ENCODE data around the gene GBP5. TPM values are rescaled to one million over a fixed set of nuclear protein-coding genes. Genes with fewer than 3 reads are reported as not detected.
"Not testable (repeated sequence)": the region's sequence is repeated elsewhere in the genome, so short reads cannot be mapped to it uniquely, and the experiment has no call there.

The GBP5 gene, protein sequence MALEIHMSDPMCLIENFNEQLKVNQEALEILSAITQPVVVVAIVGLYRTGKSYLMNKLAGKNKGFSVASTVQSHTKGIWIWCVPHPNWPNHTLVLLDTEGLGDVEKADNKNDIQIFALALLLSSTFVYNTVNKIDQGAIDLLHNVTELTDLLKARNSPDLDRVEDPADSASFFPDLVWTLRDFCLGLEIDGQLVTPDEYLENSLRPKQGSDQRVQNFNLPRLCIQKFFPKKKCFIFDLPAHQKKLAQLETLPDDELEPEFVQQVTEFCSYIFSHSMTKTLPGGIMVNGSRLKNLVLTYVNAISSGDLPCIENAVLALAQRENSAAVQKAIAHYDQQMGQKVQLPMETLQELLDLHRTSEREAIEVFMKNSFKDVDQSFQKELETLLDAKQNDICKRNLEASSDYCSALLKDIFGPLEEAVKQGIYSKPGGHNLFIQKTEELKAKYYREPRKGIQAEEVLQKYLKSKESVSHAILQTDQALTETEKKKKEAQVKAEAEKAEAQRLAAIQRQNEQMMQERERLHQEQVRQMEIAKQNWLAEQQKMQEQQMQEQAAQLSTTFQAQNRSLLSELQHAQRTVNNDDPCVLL
- total RNA-seq, result under 0.01 TPM in 2 replicates

DNA sequence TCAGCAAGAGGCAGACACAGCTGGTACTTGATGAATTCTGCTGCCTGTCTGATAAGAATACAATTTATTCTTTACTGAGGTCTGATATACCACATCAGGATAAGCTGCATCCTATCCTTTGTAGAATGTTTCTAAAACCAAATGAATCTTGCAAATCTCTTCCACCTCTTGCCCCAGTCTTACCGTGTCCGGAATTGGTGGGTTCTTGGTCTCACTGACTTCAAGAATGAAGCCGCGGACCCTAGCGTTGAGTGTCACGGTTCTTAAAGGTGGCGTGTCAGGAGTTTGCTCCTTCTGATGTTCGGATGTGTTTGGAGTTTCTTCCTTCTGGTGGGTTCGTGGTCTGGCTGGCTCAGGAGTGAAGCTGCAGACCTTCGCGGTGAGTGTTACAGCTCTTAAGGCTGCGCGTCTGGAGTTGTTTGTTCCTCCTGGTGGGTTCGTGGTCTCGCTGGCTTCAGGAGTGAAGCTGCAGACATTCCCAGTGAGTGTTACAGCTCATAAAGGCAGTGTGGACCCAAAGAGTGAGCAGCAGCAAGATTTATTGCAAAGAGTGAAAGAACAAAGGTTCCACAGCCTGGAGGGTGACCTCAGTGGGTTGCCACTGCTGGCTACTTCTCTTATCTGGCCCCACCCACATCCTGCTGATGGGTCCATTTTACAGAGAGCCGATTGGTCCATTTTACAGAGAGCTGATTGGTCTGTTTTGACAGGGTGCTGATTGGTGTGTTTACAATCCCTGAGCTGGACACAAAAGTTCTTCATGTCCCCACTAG is at the start of gene GBP5:
Gene GBP5 (minus strand): TSS at position 592 of the 773 bp plus-strand sequence. CDS start 3,305 bp downstream, outside the sequence.
- not testable (repeated sequence) for H4K20me1 ChIP-seq (ENCODE audit: insufficient read depth, low read length); H2AFZ ChIP-seq (ENCODE audit: low read length); H3K4me3 ChIP-seq (ENCODE audit: insufficient read depth, low read length); H3K4me2 ChIP-seq (ENCODE audit: insufficient read depth, low read length); H3K36me3 ChIP-seq (ENCODE audit: insufficient read depth, low read length); H3K27me3 ChIP-seq (ENCODE audit: insufficient read depth, low read length); H3K27ac ChIP-seq (ENCODE audit: low read depth, low read length); H3K4me1 ChIP-seq (ENCODE audit: insufficient read depth, low read length); H3K9me3 ChIP-seq (ENCODE audit: low read depth, low read length); H3K79me2 ChIP-seq (ENCODE audit: insufficient read depth, low read length); DNase-seq (ENCODE audit: insufficient read length, low spot score, missing footprints)

DNA sequence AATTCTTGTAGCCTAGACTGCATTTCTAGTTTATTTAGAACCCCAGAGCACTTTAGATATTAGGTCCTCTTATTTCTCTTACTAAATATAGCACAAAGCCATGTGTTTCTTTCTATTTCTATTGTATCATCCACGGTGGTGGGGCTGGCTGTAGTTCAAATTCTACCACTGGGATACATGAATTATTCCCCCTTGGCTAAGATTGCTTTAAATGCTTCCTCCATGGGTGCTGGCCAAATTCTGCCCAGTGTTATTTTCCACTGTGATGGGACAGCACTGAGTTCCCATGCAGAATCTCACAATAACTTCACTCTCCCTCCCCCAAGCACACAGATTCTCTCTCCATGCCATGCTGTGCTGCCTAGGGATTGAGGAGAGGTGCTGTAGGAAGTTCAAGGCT is 49.7 kb upstream of the GBP5 start:
- Histone ChIP-seq H3K4me2 (ENCODE audit: insufficient read depth, low read length) (no peak overlapping the region), H3K27ac (ENCODE audit: low read depth, low read length) (no peak overlapping the region), H2AFZ (ENCODE audit: low read length) (no peak overlapping the region), H3K4me3 (ENCODE audit: insufficient read depth, low read length) (no peak overlapping the region), H3K27me3 (ENCODE audit: insufficient read depth, low read length) (no peaks in the 10 kb centered on the region), H3K9me3 (ENCODE audit: low read depth, low read length) (no peaks in the 10 kb centered on the region), H3K4me1 (ENCODE audit: insufficient read depth, low read length) (no peaks in the 10 kb centered on the region), H4K20me1 (ENCODE audit: insufficient read depth, low read length) (no peaks in the 10 kb centered on the region), H3K36me3 (ENCODE audit: insufficient read depth, low read length) (no peaks in the 10 kb centered on the region), H3K79me2 (ENCODE audit: insufficient read depth, low read length) (no peaks in the 10 kb centered on the region)
- TF ChIP-seq CTCF (IDR thresholded peaks at IDR 0.05; ENCODE audit: extremely low read depth, low read depth, low read length), result no peak
- DNase-seq (ENCODE audit: insufficient read length, low spot score, missing footprints), result no peak

- H3K27ac ChIP-seq (ENCODE audit: low read depth, low read length), result no peak overlapping the region
- H3K27me3 ChIP-seq (ENCODE audit: insufficient read depth, low read length), result no peaks in the 10 kb centered on the region
- no peak overlapping the region for H3K4me3 ChIP-seq (ENCODE audit: insufficient read depth, low read length)
- H3K4me2 ChIP-seq (ENCODE audit: insufficient read depth, low read length), result no peak overlapping the region
- H3K9me3 ChIP-seq (ENCODE audit: low read depth, low read length), result no peaks in the 10 kb centered on the region
- H3K79me2 ChIP-seq (ENCODE audit: insufficient read depth, low read length), result no peaks in the 10 kb centered on the region
- DNase-seq (ENCODE audit: insufficient read length, low spot score, missing footprints), result no peak
- H2AFZ ChIP-seq (ENCODE audit: low read length), result no peak overlapping the region
- no peaks in the 10 kb centered on the region for H3K4me1 ChIP-seq (ENCODE audit: insufficient read depth, low read length)
- TF ChIP-seq CTCF (IDR thresholded peaks at IDR 0.05; ENCODE audit: extremely low read depth, low read depth, low read length), result no peak
- H3K36me3 ChIP-seq (ENCODE audit: insufficient read depth, low read length), result no peaks in the 10 kb centered on the region
- no peaks in the 10 kb centered on the region for H4K20me1 ChIP-seq (ENCODE audit: insufficient read depth, low read length)
Observed at GRCh38 chr1:89312572-89312971, 39.9 kb upstream of the GBP5 start.

DNA sequence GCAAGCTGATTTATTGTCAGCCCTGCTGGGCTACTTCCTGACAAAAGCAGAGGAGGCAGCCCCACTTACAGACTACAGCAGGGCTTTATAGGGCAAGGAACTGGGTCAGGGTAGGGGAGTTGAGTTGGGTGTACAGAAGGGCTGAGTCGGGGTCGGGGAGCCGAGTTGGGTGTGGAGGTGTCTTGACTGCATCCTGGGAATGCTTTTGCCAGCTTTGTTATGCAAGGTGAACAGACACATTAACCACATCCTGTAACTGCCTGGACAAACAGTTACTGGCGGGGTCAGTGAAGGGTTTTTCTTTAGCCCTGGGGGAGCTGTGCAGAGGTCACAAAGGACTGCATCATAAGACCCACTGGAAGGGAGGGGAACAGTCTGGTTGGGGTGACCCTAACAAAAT is 39.1 kb upstream of the GBP5 start:
- H4K20me1 ChIP-seq (ENCODE audit: insufficient read depth, low read length), result no peaks in the 10 kb centered on the region
- H3K4me1 ChIP-seq (ENCODE audit: insufficient read depth, low read length), result no peaks in the 10 kb centered on the region
- no peak for TF ChIP-seq CTCF (IDR thresholded peaks at IDR 0.05; ENCODE audit: extremely low read depth, low read depth, low read length)
- H3K4me3 ChIP-seq (ENCODE audit: insufficient read depth, low read length), result no peak overlapping the region
- no peaks in the 10 kb centered on the region for H3K79me2 ChIP-seq (ENCODE audit: insufficient read depth, low read length)
- no peak for DNase-seq (ENCODE audit: insufficient read length, low spot score, missing footprints)
- no peak overlapping the region for H3K4me2 ChIP-seq (ENCODE audit: insufficient read depth, low read length)
- no peaks in the 10 kb centered on the region for H3K36me3 ChIP-seq (ENCODE audit: insufficient read depth, low read length)
- no peaks in the 10 kb centered on the region for H3K9me3 ChIP-seq (ENCODE audit: low read depth, low read length)
- H3K27ac ChIP-seq (ENCODE audit: low read depth, low read length), result no peak overlapping the region
- no peaks in the 10 kb centered on the region for H3K27me3 ChIP-seq (ENCODE audit: insufficient read depth, low read length)
- H2AFZ ChIP-seq (ENCODE audit: low read length), result no peak overlapping the region
